SIG-M5 treated with dmso at 0.1 percent for 504 hours (cell line): ENCODE data around the gene IGFN1.
"Not testable (repeated sequence)": the region's sequence is repeated elsewhere in the genome, so short reads cannot be mapped to it uniquely, and the experiment has no call there.

Experiments
- DNase-seq: peaks from one replicate; lab custom pipeline; 2025; ENCODE audit not compliant: unreplicated experiment; lab: John Stamatoyannopoulos, UW

The IGFN1 gene

DNA sequence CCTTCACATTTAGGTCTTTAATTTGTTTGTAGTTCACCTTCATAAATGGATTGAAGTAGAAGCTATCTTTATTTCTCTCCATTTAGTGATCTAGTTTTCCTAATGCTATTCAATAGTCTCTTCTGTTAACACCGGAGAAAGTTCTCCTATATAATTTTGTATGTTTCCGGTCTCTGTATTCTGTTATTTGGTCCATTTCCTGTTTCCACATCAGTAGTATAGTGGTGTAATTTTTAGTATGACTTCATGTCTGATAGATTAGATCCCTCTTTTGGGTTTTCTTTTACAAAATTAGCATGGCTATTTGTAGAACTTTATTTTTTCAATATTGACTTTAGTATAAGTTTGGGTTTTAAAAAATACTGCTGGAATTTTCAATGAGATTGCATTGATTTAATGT, 51.1 kb downstream of the IGFN1 start:
- DNase-seq = peak; percentile 20

DNA sequence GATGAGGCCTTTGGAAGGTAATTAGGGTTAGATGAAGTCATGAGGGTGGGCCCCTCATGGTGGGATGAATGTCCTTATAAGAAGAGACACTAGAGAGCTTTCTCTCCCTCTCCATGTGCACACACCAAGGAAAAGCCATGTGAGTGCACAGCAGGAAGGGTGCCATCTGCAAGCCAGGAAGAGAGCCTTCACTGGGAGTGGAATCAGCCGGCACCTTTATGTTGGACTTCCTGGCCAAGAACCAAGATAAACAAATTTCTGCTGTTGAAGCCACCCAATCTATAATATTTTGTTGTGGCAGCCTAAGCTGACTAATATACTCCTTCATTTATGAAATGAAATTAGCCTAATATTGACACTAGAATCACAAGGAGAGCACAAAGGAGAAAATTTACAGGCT, 54.5 kb downstream of the IGFN1 start:
- DNase-seq = no peak

DNA sequence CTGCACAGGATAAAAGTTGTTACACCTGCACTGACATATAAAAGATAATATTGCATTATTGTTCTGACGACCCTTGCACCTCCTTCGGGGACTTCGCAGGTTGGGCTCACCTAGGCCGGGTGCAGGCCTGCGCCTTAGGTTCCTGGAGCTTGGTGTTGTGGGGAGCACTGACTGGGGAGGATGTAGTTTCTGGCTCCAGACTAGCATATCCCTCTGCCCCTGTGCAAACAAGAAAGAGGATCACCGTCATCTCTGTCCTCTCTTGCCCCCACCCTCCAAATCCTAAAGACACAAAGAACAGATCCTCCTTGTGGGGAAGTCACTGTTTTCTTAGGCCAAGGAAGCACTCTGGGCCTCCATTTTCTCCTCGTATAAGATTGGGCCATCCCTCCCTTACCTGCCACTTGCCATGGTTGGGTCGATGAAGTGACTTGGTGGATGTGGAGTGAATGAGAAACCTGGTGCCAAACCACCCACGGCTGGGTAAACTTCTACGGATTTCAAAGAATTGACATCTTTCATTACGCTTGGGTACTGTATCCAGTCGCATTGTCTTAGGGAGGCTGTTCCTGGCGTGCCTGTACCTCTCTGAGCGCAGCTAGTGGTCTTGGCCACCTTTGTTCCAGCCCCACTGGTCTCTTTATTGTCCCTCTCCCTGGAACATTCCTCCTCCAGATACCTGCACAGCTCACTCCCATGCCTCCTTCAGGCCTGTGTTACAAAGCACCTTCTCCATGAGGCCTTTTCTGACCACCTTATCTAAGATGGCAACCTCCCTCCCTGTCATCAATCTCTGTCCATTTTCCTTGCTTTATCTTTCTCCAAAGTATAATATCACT, 58.3 kb downstream of the IGFN1 start:
- no peak for DNase-seq

DNA sequence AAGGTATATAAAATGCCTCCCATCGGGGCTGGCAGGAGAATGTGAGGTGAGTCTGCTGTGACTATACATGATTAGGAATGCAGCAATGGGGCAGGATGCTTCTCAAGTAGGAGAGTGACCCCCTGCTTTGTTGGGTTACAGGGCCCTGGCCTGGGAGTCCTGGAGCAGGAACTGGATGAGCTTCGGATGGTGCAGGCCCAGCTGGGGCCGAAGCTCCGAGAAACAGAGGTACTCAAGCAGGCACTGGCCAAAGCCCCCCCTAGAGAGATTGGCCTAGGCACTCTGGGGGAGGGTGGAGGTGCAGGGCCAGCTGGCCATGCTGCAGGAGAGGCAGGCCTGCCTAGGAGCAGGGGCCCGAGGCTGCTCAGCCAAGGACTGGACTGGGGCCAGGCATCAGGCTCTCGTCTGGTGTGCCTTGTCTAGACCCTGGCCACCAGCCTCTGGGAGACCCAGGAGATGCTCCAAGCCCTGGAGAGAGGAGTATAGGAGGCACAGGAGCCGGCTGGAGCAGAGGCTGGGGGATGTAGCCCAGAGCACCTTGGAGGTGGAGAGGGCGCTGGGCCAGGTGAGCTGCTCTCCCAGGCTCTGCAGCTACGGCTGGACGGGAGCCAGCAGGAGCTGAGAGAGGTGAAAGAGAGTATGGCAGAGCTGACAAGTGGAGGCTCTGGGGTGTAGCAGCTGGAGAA, 59.8 kb downstream of the IGFN1 start:
- no peak for DNase-seq

DNA sequence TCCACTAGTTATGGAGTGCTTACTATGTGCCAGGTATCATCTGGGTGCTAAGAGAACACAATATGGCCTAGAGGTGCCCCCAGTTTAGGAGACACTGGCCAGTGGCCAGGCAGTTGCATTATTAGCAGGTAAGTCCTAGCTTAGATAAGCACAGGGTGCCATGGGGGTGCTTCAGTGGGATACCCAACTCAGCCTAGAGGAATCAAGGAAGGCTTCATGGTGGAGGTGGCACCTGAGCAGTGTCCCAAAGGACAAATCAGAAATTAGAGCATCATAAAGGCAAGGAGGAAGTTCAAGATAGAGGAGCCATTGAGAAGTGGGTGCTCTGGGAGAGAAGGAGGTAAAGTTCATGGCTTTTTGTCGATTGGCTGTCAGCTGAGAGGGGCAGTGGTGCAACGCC, 60.8 kb downstream of the IGFN1 start:
- DNase-seq = no peak

DNA sequence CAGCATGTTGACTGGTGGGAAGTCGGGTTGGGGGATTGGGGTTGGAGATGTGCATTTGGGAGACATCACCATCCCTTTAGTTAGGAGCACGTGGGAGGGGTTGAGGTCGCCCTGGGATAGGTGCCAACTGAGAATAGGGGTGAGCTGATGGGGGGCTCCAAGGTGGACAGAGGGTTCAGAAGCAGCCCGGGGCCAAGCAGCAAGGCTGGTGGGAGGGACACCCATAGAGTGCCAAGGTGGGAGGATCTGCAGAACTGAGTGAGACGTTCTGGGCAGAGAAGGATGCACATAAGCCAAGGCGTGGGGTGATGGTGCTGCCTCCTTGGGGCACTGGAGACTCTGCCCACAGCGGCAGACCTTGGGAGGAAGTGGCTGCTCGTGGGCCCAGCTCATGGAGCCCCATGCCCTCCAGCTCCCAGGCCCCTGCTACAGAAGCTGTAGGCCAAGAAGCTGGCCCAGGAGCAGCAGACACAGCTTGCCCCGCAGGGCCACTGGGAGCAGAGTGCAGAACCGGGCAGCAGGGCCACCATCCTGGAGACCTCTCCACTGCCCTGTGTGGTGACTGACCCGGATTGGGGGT, 61.3 kb downstream of the IGFN1 start:
- DNase-seq = no peak

DNA sequence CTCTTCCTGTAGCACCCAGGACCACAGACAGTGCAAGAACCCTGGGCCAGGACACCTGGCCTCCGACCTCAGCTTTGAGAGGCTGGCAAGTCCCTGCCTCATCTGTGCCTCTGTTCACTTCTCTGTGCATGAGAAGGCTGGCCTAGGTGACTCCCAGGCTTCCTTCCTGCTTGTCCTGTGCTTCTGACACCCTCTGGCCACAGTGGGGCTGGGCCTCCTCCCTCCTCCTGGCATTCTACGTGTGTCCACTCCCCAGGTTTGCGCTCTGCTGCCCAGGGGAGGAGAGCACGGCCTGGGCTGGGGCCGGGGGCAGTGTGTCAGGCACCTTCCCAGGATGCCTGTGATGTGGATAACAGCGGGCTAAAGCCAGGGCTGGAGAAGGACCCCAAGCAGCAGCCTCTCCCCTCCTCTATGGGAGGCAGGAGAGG, 62.3 kb downstream of the IGFN1 start:
- DNase-seq = no peak

DNA sequence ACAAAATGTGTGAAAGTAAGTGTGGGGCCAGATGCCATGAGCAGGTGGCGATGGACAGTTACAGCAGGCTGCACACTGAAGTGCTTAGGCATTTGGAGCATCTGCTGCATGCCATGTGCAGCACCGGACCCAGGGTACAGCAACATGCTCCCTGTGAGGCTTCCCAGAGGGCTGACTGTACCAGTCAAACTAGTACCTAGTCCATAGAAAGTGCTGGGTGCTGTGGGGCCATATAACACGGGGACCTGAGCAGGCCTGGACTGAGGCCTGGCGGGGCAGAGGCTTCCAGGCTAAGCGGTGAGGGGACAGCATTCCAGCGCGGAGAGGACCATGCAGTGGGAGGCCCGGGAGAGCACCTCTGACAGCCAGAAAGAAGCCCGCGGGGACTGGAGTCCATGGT, 62.8 kb downstream of the IGFN1 start:
- DNase-seq = no peak

DNA sequence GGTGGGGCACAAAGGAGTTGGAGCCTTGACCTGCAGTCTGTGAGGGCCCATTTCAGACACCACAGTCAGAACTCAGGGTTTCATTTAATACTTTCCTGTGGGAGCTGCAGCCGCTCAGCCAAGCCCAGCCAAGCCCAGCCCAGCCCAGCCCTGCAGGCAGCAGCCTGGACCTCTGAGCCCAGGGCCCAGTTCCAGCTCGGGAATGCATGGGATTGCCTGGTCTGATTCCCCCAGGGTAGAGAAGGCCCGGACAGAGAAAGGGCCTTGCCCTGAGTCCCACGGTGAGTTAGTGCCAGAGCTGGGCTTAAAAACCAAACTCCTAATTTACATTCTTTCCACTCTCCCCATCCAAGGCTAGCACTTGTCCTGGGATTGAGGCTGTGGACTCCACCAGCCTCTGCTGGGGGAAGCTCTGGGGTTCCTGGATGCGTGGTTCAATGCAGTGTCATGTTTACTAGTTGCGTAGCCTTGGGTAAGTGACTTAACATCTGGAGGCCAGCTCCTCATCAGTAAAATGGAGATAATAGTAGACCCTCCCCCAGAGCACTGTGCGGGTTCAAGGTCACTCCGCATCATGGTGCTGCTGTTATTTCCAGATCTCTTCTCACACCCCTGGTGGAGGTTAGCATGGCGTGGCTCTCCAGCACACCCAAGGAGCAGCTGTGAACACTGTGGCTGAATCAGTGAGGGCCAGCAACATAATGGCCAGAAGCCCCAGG, 63.4 kb downstream of the IGFN1 start:
- no peak for DNase-seq

DNA sequence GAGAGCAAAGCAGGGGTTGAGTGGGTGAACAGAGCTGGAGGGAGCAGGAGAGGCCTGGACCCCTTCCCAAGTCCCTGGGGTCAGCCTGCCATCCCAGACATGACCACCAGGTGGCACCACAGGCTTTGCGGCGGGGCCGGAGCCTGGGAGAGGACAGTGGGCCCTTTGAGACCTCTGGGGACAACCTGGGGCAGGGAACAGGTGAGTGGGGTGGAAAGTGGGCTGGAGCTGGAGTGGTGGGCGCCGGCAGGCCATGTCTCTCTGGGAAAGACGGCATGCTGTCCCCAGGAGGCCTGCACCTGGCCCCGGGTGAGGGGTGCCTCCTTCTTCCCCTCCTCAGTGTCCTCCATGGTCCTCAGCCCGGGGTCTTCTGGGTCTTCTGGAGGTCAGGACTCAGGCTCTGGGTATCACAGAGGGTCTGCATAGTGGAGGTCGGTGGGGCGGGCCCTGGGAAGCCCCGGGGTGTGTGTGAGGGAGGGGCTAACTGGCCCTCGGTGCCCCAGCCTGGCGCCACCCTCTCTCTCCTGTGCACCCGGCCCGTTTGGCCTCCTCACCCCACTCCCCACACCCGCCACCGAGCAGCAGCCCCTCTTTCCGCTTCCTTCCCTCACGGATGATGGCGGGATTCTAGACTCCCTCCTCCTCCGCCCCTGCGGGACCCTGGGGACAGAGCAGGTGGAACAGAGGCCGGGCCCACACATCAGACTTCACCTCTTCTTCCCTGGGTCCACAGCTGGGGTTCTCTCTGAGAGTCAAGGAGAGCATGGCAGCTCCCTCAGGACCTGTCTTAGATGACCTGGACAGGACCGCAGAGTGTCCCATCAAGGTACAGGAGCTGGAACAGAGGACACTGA, 64.2 kb downstream of the IGFN1 start:
- DNase-seq = peak; percentile 19

DNA sequence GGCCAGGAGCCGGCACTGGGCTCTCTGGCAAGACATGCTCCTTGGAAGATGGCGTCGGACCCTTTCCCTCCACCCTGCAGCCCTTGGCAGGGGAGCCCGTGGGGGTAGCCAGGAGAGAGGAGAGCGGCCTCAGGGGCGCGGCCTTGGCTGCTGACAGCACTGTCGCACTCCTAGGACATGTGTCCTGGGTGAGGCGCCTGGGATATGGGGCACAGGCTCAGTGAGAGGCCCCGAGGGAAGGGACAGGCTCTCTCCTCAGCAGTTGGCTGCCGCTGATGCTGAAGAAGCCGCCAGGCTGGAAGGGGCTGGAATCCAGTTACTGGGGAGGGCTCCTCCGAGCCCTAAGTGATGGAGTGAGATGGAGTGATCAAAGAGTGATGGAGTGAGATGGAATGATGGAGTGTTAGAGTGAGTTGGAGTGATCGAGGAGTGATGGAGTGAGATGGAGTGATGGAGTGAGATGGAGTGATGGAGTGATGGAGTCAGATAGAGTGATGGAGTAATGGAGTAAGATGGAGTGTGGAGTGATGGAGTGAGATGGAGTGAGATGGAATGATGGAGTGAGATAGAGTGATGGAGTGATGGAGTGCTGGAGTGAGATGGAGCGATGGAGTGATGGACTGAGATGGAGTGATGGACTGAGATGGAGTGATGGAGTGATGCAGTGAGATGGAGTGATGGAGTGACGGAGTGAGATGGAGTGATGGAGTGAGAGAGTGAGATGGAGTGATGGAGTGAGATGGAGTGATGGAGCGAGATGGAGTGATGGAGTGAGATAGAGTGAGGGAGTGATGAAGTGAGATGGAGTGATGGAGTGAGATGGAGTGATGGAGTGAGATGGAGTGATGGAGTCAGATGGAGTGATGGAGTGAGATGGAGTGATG, 65.1 kb downstream of the IGFN1 start:
- DNase-seq = no peak

DNA sequence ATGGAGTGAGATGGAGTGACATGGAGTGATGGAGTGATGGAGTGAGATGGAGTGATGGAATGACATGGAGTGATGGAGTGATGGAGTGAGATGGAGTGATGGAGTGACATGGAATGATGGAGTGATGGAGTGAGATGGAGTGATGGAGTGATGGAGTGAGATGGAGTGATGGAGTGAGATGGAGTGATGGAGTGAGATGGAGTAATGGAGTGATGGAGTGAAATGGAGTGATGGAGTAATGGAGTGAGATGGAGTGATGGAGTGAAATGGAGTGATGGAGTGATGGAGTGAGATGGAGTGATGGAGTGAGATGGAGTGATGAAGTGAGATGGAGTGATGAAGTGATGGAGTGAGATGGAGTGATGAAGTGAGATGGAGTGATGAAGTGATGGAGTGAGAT, 67.5 kb downstream of the IGFN1 start:
- not testable (repeated sequence) for DNase-seq

DNA sequence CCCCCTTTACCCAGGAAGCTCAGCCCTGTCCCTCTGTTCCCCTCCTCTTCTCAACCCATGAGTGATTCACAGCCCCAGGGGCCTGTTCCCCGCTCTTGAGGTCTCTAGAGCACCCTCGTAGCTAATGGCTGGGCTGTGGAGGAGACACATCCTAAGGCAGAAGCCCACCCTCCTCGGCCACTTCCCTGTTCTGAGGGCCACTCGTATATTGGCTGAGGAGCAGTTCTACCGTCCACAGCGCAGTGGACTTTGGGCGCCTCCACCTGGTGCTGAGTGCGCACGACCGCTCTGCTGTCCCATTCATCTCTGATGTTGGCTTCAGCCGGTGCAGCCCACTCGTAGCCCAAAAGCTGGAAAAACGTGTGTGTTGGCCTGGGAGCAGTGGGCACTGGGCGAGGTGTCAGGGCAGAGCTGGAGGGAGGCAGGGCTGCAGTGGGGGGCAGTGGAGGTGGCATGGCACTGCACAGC, 68.2 kb downstream of the IGFN1 start:
- no peak for DNase-seq

DNA sequence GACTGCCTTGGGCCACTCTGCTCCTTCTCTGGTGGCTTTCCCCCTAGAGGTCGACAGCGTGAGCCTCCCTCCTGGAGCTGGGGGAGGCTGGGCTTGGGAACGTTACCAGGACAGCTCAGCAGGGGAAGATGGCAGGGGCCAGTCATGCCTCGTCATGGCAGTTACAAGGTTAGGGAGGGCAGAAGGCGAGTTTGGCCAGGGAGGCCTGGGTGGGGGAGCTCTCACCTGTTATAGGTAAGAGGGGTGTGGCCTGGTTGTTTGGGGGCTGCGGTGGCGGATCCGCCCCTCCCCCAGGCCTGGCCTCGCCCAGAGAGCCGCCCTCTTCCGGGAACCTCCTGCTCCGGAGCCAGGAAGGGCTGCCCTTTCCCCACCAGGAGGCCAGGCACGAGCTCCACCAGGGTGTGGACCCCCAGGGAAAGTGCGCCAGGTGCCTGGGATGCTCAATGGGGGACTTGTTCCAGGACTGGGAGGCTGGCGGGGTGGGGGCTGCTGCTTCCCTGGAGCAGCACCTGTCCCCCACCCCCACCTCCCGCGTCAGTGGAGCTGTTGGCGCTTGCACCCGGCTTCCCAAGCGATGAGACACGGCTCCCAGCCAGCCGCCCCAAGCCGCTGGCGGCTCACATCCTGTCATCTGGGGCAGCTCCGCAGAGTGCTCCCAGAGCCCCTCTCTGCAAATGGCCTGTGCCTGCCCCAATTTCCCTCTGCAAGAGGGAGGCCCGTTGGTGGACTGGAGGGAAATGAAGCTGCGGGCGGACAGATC, 69.0 kb downstream of the IGFN1 start:
- no peak for DNase-seq

DNA sequence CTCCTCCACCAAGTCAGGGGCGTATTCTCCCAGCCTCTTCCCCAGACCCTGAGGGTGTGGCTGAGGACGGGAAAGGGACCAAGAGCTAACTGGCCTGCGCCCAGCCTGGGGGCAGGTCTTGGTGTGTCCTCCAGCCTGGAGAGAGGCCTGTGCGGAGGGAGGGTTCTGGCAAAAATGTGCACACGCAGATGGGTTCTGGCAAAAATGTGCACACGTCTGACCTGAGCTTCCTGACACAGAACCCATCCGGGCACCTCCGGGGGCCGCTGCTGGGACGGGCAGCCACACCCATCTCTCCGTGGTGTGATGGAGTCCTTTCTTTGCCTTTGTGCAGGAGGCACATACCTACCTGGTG, 69.6 kb downstream of the IGFN1 start:
- no peak for DNase-seq

DNA sequence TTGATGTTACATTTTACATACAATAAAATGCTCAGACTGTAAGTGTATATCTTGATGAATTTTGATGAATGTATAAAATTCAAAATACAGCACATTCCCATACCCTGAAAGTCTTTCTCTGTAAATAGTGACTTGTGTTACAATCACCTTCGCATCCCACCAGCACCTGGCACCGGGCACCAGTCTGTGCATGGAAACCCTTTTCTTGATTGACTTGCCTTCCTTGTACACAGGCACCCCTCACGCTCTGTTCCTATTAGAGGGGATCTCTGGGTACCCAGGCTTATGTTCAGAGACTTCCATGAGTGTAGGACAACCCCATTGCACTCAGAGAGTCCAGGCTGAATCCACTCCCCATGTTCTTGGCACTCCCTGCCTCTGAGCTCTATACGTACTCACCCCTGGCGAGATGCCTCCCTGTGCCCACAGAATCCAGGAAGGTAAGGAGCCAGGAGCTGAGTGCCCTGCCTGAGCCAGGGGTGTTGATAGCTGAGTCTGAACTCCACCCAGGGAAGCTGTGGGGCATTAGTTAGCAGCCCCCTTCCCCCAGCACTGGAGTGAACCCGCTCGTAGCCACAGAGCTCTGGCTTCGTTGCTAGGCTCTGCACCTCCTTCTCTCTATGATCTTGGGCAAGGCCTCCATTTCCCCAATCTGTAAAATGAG, 70.2 kb downstream of the IGFN1 start:
- no peak for DNase-seq

DNA sequence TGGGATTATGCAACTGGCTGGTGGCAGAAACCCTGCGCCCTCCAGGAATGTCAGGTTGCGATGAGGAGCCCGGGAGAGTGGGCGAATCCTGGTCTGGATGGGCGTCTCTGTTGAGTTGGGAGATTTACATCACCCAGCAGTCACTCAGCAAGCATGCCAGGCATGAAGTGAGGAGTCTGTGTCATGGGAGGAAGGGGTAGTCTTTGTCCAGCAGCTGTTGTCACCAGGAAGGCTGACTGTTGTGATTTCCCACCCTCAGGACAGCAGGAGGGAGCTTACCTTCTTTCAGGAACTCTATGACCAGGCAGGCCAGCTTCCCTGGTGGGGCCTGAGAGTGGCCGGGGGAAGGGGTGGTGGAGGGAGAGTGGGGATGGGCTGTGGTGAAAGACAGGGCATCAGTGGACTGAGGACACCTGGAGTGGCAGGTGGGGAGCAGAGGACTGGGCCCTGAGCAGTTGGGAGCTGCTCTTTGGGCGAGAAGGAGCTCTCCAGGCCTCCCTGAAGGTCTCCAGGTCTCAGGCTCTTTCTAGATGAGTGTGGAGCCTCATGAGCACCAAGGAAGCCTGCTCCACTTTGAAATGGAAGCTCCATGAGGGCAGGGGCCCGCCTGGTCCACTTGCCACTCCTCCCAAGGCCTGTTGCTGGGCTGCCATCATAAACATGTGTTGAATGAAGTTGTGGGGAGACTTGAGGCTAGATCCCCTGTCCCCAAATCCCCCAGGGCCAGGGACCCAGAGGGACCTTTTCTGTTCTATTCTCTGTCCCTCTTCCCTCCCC, 71.3 kb downstream of the IGFN1 start:
- DNase-seq = no peak
